GM19372 (cell line): ENCODE measurements around the gene TSPAN18.
A peak's percentile ranks its signal among the peaks of the same experiment; 100 is the strongest.

Experiments
- ATAC-seq: cut with Tn5 transposase; IDR thresholded peaks from one replicate; pipeline ENCODE4 v1.9.1; 2021; ENCODE audit warnings: mild to moderate bottlenecking, low read depth, moderate library complexity; ENCODE audit not compliant: unreplicated experiment

The TSPAN18 gene

DNA sequence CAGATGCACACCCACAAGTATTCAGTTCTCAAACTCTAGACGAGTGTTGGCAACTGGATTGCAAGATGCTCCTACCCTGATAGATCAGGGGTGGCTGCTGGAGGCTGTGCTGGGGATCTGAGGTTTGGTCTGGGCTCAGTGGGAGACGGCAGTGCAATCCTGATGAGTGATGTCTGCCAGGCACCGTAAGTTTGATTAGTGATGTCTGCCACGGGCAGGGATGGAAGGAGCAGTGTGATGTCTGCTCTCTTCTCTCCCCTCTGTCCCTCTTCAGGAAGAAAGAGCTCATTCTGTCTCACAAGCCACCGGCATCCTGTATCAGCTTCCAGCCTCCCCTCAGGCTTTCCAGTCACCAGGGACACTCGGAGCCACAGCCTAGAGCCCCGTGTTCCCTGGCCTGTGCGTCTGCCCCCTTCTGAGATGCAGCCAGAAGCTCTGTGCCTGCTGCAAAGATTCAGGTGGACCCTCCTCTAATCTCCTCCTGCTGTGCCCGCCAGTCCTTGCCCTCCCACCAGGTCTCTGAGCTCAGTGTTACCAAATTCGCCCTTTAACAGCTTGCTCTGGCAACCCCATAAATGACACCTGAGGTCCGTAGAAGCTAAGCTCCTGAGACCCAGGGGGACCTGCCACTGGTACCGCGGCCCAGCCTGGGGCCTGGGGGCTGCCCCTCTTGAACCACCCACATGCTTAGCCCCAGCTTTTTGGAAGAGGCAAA, 204.0 kb downstream of the TSPAN18 start:
- no peak for ATAC-seq

GRCh38 chr11:44931466-44931865, 204.7 kb downstream of the TSPAN18 start:
- no peak for ATAC-seq

GRCh38 chr11:44934110-44934509, 207.3 kb downstream of the TSPAN18 start:
- ATAC-seq: no peak

DNA sequence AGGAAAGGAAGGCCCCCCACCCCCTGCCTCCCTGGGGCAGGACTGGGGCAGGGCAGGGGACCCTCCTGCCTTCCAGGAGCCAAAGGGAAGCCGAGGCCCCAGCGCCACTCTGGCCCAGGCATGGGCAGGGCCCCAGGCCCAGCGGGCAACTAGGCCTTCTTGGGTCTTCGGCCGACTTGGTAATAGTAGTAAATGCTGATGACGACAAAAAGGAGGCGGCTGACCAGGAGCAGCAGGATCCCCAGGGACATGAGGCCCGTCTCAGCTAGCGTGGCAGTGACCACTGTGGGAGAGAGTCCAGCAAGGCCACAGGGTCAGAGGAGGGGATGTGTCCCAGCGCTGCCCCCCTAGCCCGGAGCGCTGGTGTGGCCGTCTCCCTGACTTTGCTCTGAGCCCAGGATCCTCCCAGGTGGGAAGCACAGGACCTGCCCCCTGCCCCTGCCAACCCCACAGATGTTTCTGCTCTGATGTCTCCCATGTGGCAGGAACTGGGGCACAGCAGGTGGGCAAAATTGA, 208.0 kb downstream of the TSPAN18 start:
- no peak for ATAC-seq

GRCh38 chr11:44936525-44936924, 209.8 kb downstream of the TSPAN18 start:
- ATAC-seq: peak; percentile 74

GRCh38 chr11:44936951-44937543, 210.3 kb downstream of the TSPAN18 start:
- no peak for ATAC-seq

DNA sequence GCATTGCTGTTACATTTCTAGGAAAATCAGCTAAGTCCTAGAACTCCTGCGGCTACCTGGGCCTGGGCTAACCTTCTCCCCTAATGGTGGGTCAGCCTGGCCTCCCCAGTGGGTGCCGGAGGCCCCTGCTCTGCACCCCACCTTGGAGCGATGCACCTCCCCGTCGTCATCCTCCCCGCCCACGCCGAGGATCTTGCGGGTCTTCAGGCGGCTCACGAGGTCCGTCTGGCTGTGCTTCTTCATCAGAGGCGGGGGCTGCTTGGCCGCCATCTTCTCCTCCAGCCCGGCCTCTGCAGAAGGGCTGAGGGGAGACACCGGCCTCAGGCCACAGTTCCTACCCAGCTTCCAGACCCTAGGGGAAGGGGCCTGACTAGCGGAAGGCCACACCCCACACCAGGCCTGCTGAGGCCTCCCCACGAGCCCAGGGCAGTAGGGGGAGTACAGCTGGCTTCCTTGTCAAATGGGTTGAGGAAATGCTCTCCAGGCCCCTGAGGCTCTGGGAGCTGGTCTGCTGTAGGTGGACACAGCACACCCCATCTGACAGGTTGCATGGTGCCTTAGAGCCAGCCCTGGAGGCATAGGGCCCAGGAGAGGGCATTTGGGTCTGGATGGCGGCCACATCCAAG, 211.4 kb downstream of the TSPAN18 start:
- ATAC-seq: no peak

DNA sequence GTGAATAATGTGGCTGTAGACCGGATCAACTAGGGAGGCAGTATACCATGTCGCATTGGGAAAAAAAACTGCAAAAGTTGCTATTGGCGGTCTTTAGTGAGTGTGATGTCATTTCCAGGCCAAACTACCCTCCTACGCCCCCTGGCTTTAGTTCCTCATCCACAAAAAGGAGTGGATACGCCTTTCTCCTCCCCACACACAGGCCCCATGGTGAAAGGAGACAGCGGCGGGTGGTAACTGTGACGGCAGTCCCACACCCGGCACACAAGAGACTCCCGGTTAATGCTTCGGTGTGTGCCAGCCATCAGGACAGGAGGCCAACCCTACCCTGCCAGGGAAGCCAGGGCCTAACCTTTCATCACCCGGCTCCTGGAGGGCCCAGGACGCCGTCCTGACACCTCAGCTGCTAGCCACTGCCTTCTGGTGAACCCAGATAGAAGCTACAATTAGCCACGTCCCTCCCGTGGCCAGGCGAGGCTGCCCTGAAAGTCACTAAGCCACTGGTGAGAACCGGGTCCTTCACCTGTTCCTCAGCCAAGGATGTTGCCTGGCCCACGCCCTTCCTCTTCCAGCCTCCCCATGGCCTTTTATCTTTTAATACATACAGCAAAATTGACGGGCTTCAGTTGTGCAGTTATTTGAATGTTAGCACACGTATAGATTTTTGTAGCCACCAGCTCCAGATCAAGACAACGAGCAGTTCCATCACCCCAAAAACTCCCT, 213.1 kb downstream of the TSPAN18 start:
- no peak for ATAC-seq

- no peak for ATAC-seq
Measured at GRCh38 chr11:44940404-44940803, 213.6 kb downstream of the TSPAN18 start.

- no peak for ATAC-seq
Measured at GRCh38 chr11:44940835-44941234, 214.1 kb downstream of the TSPAN18 start.

- ATAC-seq: no peak
Measured at GRCh38 chr11:44941259-44942021, 214.7 kb downstream of the TSPAN18 start.

DNA sequence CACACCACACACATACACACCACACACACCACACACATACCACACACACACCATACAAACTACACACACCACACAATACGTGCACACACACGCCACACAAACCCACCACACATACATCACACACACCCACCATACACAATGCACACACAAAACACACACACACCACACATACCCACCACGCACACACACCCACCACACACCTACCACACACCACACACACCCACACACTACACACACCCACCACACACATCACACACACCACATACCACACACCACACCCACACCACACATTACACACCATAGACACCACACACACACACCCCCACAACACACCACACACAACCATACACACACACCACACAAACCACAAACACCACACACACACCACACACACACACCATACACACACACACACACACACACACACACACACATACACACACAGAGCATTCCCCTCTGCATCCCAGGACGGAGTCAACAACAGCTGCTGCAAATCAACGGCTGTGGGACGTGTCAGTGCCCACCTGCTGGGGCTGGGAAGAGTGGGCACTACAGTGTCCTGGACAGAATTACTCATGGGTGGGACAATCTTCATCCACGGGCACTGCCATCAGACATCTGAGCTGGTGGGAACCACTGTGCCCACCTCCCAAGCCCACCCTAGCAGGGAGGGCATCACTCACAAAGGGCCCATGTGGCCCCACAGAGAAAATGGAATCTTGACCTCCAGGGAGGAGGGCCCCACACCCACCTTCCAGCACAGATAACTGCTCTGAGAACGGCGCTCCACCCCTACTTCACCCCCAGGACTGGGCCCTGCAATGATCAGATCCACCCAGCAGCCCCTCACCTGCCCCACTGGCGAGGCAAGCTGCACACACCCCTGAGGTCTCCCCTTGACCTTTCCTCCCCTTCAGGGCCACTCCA, 215.5 kb downstream of the TSPAN18 start:
- ATAC-seq: no peak

DNA sequence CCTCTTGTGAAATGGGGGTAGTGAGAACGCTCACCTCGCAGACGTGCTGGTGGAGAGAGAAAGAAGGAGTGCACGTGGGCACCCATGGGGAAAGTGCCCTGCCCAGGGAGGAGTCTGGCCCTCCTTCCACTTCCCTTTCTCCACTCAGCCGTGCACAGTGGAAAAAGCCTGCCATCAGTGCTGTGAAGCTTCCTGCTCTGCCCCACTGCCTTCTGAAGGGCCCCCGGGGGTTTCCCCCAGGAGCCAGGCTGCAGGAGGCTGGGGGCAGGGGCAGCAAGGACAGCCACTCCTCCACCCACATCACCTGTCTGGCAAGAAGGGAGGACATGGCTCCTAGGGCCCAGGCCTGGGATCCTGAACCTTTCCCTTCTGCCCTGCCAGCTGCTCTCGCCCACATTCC, 216.4 kb downstream of the TSPAN18 start:
- no peak for ATAC-seq

GRCh38 chr11:44943696-44944095, 216.9 kb downstream of the TSPAN18 start:
- no peak for ATAC-seq

DNA sequence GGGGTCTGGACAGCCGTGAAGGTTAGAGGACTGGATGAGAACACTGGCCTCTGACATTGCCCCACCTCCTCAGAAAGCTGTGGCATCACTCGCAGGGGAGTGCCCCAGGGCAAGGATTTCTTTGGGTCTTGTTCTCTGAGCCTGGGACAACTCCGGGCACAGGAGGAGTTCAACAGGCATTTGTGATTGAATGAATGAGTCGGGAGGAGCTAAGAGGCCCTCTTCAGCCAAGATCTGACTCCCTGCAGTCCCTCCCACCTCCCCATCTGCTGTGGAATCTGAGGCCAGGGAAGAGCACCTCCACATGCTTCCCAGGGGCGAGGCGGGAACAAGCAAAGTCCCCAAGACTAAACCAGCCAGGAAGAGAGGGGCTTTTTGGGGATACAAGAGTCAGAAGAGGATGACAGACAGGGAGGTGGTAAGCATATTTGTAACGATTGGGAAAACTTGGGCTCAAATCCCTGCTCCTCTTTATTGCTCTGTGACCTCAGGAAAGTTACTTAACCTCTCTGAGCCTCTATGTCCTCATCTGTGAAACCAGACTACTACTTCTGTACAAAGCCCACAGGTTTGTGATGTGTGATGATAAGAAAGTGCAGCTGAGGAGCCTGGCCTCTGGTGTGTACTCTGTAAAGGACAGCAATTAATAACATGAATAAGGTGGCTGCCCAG, 217.6 kb downstream of the TSPAN18 start:
- no peak for ATAC-seq

DNA sequence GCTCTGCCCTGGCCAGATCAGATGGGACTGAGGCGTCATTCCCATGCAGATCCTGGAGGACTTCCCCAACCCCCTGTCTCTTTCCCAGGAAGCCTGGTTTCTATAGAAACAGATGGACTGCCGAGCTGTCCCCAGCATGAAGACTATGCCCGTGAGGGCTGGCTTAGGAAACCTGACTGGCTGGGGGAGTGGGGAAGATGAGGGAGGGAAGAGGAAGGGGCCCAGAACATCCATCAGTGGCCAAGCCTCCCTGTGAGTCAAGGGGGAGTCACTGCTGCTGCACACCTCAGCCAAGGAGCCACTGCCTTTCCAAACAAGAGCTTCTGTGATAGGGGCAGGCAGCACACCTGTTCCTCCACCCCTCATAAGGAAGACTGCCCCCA, 218.1 kb downstream of the TSPAN18 start:
- no peak for ATAC-seq

- no peak for ATAC-seq
Measured at GRCh38 chr11:44945666-44946065, 218.9 kb downstream of the TSPAN18 start.

- no peak for ATAC-seq
Measured at GRCh38 chr11:44946263-44946662, 219.5 kb downstream of the TSPAN18 start.

DNA sequence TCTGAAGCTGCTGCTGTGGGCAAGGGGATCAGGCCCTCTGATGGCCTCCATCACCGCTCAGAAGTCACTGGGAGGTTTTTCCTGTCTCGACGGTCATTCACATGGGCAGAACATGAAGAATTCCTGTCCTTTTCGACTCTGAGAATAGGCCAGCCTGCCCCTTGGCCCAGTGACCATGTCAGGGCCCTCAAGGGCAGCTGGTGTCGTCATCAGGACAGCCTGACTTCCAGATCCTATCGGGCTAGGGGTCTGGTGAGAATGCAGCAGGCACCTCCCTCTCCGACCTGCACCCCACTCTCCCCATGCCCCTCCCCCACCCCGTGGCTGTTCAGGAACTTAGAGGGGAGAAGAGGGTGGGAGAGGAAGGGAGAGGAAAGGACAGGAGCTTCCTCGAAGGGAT, 220.4 kb downstream of the TSPAN18 start:
- ATAC-seq: no peak
